SIG-M5 (cell line): ENCODE data around the gene NT5DC3.

Experiments used
- DNase-seq: peaks from one replicate; lab custom pipeline; 2025; lab: John Stamatoyannopoulos, UW

Gene NT5DC3

DNA sequence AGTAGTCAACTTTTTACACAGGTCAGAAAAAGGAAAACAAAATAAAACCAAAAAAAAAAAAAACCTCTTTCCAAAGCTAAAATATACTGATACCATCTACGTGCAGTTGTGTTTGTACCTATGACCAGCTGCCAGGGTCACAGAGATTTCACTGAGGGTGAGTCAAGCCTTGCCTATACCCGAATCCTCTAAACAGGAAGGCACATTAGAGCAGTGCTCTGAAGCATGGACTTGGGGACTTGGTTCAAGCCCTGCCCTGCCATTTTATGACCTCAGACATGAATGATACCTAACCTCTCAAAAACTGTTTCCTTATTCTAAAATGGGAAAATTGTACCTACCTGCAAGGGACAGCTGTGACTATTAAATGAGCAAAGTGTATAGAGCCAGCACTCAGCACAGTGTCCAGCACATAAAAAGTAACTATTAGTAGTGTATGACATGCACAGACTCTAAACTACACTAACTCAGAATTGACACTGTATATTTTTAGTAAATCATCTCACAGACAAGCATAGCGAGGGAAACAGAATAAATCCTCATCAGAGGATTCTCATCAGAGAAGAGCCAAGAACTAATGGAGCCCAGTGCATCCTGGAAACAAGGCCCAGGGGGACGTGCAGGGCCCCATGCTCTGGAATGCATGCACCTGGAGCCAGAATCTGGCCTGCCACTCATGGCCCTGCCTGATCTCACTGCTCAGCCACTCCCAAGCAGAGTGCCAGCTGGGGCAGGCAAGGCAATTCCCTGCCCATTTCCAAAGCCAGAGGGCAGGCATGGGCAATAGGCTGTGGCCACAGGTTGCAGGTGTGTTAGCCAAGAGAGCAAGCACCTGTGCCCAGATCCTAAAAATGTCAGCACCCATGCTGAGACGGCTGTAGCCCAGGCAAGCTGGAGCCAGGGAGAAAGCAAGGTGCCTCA, 57.0 kb downstream of the NT5DC3 start:
- no peak for DNase-seq

GRCh38 chr12:103782399-103782798, 58.6 kb downstream of the NT5DC3 start:
- no peak for DNase-seq

GRCh38 chr12:103780992-103781391, 60.0 kb downstream of the NT5DC3 start:
- no peak for DNase-seq

- no peak for DNase-seq
Measured at GRCh38 chr12:103780093-103780440, 61.0 kb downstream of the NT5DC3 start.

- no peak for DNase-seq
Measured at GRCh38 chr12:103779410-103780092, 61.5 kb downstream of the NT5DC3 start.

GRCh38 chr12:103778781-103779180, 62.3 kb downstream of the NT5DC3 start:
- no peak for DNase-seq

DNA sequence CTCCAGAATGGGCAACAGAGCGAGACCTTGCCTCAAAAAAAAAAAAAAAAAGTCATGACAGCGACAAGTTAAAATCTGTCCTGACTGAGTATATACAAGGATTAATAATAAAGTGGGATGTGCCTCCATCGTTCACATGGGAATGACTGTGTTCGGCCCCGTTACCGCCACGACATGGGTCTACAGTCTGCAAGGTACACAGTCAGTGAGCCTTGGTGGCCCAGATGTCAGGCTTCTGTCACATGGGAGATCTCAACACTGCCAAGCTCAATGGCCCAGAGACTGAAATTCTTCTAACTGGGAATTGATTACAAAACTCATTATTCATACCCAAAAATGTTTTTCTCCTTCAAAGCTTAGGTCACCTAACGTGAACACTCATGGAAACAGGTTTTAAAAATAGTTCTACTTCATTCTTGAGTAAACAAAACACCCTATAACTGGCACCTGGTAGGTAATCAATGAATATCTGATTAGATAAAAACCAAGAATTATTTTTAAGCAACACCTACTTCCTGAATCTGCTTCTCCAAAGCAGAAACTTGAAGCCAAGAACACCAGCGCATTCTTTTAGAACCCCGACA, 66.0 kb downstream of the NT5DC3 start:
- no peak for DNase-seq

DNA sequence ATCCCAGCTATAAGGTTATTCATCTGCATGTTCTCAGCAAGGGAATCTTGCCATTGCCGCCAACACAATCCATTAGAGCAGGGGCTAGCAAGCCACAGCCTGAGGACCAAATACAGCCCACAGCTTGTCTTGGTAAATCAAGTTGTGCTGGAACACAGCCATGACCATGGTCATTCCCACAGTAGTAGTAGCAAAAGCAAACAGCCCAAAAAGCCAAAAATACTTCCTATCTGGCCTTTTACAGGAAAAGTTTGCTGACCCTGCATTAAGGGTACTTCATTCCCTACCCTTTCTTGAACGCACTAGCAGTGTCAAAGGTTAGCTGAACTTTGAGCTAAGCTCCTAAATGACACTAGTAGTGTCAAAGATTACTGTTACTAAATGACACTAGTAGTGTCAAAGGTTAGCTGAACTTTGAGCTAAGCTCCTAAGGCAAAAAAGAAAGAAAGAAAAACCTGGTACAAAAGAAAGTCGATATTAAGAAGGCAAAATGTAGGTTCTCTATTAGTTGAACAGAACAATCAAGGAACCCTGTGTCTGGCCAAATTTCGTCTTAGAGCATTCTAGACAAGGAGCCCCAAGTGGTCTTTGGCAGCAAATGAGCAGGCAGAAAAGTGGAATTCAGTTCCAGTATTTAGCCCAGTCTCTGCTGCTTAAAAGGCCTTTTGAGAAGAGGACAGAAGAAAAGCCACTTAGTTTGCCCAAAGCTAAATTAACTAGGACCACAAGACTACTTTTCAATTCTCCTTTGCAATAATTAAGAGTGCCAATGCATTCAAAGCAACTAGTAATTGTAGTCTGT, 67.7 kb downstream of the NT5DC3 start:
- DNase-seq = no peak

- DNase-seq = no peak
Measured at GRCh38 chr12:103772367-103773108, 68.5 kb downstream of the NT5DC3 start.

- no peak for DNase-seq
Measured at GRCh38 chr12:103771466-103771865, 69.6 kb downstream of the NT5DC3 start.

- no peak for DNase-seq
Measured at GRCh38 chr12:103769240-103769945, 71.6 kb downstream of the NT5DC3 start.

DNA sequence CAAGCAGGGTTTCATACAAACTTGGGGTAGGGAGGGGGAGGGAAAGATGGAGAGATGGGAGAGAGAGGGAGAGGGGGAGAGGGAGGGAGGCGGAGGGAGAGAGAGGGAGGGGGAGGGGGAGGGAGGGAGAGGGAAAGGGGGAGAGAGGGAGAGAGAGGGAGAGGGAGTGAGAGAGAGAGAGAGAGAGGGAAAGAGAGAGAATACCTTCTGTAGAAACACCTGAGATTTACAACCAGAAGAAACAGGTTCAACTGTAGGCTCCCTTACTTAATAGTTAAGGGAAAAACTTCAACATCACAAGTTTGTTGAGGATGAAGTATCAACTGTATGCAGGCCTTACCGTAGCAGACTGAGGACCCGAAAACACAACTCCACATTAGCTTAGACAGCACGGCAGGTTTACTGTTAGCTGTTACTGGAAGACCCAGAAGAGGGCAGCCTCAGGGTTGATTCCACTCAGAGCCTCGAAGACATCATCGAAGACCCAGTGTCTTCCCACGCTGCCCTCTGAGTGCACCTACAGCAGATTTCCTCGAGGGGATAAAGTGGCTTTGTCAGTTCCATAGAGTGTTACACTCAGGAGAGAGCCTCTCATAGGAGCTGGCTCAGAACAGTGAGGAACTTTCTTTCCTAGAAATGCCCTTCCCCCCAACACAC, 72.4 kb downstream of the NT5DC3 start:
- DNase-seq = no peak

DNA sequence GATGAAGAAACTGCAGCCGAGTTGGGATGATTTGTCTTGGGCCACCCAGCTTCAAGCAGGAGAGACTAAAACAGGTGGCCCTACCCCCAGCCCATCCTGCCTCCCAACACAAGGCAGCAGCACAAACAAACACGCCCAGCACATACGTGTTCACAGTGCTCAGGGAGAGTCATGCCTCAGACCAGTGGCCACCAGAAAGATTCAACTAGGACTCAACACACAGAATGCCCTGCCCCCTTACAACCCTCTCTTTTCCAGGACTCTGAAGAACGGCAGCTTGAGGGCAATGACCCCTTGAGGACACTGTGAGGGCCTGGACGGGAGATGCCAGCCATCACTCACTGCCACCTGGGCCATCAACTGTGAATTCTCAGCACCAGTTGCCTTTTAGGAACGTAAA, 75.0 kb downstream of the NT5DC3 start:
- DNase-seq = no peak

- DNase-seq = no peak
Measured at GRCh38 chr12:103765322-103765721, 75.7 kb downstream of the NT5DC3 start.

- no peak for DNase-seq
Measured at GRCh38 chr12:103762473-103762872, 78.6 kb downstream of the NT5DC3 start.

- DNase-seq = no peak
Measured at GRCh38 chr12:103758310-103759089, 82.5 kb downstream of the NT5DC3 start.

- DNase-seq = no peak
Measured at GRCh38 chr12:103757248-103757647, 83.8 kb downstream of the NT5DC3 start.

GRCh38 chr12:103756443-103756842, 84.6 kb downstream of the NT5DC3 start:
- DNase-seq = no peak

DNA sequence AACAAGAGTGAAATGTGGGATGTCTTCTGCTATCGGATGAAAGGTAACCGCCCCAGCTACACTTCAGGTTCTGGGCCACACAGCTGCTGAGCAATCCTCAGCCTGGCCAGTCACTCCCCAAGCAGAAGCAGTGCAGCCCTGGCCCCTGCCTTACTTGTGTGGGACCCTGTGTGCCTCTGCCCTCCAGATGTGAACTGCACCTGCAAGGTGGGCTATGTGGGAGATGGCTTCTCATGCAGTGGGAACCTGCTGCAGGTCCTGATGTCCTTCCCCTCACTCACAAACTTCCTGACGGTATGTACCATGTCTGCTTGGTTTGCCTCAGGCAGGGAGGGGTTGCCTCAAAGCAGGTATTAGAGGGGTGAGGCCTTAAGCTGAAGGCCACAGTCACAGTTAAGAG, 85.6 kb downstream of the NT5DC3 start:
- DNase-seq = no peak

- no peak for DNase-seq
Measured at GRCh38 chr12:103751600-103751999, 89.4 kb downstream of the NT5DC3 start.
